ENCODE measurements around the gene FCRL1.

The FCRL1 gene, protein sequence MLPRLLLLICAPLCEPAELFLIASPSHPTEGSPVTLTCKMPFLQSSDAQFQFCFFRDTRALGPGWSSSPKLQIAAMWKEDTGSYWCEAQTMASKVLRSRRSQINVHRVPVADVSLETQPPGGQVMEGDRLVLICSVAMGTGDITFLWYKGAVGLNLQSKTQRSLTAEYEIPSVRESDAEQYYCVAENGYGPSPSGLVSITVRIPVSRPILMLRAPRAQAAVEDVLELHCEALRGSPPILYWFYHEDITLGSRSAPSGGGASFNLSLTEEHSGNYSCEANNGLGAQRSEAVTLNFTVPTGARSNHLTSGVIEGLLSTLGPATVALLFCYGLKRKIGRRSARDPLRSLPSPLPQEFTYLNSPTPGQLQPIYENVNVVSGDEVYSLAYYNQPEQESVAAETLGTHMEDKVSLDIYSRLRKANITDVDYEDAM

DNA sequence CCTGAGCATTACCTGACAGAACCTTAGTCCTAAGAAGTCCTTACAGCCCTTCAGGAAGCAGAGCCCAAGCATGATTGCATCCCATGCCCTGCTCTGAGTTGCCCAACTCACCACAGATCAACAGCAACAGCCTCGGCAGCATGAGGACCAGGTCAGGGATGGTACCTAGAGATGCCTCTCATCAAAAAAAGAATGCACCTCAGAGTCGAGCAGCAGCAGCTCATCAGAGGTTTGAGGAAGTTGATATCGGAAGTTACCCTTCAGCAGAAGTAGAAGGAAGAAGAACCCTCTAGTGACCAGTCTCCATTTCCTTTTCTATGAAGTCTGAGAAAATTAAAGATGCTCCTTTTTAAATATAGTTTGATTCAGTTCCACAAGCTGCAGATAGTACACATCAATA, at the start of gene FCRL1:
Gene FCRL1, minus strand, starts transcription at position 225 of the 400 bp plus-strand sequence. Its CDS starts 83 bp downstream, at position 142.
- DNase-seq, result no peak

DNA sequence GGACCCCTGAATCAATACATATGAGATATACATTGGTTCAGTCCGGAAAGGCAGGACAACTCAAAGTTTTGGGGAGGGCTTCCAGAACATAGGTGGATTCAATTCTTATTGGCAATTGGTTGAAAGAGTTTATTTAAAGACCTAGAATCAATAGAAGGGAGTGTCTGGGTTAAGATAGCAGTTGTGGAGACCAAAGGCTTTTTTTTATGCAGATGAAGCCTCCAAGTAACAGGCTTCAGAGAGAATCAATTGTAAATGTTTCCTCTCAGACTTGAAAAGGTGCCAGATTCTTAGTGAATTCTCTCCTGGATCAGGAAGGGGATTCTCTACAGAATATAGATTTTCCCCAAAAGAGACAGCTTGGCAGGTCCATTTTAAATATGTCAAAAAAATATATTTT, 48.7 kb upstream of the FCRL1 start:
- no peak for DNase-seq

DNA sequence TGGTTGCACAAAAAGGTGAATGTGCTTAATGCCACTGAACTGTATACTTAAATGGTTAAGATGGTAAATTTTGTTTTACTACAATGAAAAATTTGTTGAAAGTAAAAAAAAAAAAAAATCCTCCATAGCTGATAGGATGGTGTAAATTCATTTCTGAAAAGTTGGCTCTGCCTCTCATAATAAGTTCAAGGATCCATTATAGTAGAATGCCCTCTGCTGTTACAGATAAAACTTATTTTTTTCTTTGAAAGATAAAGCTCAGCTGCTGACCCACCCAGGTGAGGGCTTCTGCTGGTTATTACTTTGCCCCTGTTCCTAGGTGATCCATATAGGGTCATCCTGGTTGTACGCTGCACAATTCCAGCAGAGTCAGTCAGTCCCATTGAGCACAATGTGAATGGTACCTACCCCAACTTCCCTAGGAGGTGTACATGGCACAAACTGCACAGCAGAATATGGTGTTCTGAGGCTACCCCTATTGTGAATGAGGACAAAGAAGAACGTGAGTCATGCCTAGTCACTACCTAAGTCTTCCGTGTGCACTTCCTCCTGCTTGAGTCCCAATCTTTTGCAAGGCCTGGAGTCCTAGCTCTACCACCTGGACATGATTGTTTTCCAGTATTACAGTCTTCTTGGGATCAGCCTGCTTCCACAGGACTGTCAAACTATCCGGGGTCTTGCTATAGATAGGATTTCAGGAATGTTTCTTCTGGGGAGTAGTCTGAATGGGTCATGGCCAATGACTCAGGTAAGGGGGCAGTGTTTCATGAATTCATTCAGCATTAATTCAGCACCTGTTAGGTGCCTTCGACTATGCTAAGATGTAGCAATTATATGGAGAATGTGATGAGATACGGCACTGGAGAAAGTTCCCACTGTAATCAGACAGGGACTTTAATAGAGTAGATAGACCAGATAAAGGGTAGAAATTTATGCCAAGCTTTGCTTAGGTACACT, 42.5 kb upstream of the FCRL1 start:
- DNase-seq, result no peak

DNA sequence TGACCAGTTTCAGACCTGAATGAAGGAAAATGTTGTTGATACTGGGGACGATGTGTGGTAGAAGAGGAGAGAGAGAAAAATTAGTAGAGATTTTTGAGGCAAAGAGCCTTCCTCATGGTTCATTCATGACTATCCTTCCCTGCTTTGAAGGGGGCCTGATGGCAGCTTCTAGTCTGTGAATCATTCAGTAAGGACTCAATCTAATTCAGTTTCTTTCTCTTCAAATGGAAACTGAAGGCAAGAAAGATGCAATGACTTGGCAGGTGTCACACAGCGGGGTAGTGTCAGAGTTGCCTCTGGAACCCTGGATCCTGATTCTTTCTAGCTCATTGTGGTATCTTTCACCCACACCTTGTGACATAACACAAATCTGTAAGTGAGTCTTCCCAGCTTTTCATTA, 36.6 kb upstream of the FCRL1 start:
- no peak for DNase-seq

DNA sequence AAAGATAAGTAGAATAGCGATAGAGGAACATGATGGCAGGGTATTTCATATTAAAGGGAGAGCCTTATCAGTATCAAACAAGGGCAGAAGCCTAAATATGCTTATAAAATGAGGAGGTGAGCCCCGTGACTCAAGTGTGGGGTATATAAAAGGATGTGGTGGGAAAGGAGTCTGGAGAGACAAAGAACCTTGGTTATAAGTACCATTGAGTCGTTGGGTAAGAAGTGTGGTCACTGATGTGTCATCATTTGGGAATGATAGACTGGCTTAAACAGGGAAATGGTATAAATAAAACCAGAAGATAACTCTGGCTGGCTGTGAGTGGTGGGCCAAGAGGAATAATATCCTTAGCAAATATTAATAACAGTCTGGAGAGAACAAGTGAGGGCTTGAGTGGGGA, 32.6 kb upstream of the FCRL1 start:
- DNase-seq, result no peak

DNA sequence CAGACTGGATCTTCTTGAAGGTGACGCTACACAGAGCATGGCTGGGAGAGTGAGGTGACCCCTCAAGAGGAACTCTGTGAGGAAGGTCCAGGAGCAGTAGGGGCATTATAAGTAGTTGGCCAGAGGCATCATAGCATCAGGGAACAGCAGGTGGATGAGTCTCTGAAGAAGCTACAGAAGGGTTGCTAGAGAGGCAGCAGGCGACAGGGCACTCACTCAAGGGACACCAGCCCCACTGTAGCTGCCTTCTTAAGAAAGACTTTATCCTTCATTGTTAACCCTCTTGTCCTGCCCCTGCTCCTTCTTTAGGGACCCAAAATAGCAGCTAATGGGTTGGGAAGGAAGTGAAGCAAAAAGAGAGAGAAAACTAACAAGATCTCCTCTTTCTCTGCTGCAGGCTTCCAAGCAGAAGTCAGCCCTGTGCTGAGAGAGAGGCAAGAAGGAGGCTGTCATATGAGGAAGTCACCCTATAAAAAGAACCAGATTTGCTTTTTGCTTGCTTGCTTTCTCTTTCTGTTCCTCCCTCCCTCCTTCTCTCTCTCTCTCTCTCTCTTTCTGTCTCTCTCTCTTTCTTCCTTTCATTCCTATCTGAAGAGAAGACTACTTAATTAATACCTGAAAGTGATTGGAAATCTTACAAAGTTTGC, 29.4 kb upstream of the FCRL1 start:
- DNase-seq, result no peak

DNA sequence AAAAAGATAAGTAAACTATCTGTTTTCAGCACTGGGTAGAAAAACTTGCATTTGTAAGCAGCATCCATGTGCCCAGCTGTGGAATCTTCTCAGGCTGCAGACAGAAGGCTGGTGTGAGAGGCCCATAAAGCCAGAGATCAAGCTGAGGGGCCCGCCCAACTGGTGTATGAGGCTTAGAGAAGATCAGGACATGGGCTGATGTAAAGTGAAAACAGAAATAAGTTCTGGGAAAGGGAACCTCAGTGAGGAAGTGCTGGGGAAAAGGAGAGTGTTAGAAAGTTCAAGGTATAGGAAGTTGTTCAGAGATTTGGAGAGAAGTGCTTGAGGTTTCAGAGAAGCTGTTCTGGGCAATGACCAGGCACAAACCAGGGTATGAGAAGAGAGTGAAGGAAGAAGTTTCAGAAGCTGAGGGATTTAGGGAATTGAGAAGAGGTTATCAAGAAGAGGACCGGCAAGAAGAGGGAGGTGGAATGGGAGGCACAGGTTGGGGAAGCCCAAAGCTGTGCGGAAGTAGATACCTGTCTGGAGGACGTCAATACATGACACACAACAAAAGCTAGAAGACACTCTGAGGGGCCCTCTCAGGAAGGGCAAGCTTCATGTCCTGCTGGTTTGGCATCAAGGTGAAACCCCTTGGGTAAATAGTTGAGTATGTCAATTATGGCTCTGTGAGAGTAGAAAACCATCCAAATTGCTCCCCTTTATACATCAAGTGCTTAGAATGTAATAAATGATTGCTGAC, 24.3 kb upstream of the FCRL1 start:
- DNase-seq, result no peak

DNA sequence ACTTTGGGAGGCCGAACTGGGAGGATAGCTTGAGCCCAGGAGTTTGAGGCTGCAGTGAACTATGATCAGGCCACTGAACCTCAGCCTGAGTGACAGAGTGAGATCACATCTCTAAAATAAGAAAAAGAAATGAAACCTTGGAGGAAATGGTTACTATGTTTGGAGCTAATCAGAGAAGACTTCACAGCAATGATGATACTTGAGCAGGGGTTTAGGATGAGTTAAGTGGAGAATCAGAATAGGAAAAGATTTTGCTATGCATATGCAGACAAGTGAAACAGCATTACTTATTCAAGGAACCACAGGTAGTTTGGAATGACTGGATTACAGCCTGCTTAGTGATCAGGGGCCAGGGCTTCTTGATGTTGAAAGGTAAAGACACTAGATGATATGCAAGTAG, 23.0 kb upstream of the FCRL1 start:
- DNase-seq, result no peak

DNA sequence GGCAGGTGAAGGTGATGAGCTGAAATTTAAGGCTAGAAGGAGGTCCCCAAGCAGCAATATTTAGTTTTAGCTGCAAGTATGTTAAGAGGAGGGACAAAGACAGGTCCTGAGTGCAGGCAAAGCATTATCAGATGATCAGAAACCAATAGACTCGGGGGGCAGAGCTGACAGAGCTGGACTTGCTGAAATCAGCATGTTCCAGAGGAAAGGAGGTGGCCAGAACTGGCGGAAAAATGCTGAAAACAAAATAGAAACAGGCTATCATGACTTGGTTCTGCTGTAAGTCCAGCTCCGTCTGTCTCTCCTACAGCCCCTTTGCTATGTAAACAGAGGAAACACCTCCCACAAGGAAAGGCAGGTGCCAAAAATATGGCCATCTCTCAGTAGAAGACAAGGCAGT, 21.8 kb upstream of the FCRL1 start, which contains the start of gene CD5L:
Gene CD5L, minus strand, starts transcription at position 101 of the 400 bp plus-strand sequence. CDS start 107 bp downstream, outside the sequence.
- no peak for DNase-seq

DNA sequence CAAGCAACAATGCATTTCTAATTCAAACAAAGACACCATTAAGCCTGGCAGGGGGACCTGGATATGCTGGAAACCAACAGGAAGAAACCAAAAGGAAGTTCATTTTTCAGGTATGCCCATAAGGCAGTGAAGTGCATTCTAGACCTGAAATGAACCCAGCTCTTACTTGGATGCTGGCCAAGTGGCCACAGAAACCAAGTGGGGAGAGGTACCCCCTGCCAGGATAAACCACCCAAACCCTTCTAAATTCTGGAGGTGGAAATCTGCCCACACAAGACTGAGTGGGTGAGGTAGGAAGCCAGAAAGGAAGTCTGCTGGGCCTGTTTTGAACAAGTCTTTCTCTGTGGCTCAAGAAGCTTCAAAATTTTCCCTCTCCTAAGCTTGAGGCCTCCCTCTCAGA, 19.0 kb upstream of the FCRL1 start:
- no peak for DNase-seq

DNA sequence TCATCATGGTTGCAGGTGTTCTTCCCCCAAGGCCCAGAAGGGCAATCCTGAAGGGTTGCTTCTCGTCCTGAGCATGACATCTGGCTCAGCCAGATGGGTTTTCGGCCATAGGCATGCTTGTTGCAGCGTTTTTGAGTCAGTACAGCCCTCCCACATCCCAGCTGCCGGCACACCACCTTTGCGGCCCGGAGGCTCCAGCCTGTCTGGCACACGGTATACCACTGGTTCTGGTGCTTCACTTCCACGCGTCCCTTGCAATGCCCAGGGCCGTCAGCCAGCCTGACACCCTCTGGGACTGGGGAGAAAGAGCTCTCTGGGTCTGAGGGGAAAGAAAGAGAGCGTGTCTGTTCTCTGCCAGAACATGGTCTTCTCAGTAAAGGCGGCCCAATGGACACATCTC, 14.5 kb upstream of the FCRL1 start:
- DNase-seq, result no peak

DNA sequence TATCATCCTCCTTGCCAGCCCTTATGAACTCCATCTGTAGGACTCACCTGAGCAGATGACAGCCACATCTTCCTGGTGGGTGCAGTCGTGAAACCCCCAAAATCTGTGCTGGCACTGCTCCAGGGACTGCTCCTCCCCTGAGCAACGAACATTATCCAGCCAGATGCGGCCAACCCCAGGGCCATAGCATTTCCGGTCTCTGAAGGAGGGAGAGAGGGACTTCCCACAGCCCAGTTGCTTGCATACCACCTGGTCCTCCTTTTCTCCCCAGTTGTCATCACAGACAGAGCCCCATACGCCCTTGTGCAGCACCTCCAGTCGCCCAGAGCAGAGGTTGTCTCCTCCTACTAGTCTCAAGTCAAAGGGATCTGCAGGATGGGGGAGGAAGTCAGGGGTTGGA, 13.2 kb upstream of the FCRL1 start:
- DNase-seq, result no peak

DNA sequence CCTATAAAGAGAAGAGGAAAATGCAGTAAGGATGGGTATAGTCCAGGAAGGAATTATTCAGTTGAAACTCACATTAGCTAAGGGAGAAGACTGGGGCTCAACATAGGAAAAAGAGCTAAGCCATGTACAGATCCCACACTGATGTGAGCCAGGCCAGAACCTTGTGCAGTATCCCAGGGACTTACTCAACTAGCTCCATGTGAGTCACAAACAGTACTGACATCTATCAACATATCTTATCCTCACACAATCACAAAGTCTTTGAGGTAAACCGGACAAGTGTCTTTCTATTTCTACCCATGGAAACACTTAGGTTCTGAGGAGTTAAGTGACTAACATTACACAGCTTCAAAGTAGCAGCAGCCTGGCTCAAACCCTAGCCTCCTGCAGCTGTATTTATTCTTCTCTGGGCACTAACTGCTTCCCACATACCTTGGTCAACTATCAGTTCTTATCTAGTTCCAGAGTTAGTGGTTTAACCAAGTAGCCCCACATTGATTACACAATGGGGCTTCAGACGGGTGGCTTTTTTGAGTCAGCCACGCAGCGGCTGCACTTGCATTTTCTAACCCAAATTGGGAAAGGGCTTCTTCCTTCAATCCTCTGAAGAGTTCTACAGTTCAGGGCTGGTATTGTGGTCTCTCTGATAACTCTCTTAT, 12.2 kb upstream of the FCRL1 start:
- DNase-seq, result no peak

DNA sequence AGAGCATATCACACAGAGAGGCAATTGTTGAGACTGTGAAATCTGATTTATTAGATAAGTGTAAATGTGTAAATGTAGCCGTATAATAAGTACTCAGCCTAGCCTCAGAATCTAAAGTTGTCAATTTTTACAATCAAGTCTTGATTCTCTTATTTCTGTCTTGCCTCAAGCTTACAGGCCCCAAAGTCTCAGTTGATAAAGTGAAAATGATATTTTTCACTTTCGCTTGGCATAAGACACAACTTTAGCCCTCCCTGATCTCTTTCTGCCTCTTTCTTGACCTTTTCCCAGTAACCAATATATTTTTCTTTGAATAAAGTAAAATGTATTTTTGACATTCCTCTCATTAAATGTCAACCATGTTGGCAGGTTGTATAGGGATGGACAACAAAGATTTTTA, 11.0 kb upstream of the FCRL1 start:
- DNase-seq, result no peak

DNA sequence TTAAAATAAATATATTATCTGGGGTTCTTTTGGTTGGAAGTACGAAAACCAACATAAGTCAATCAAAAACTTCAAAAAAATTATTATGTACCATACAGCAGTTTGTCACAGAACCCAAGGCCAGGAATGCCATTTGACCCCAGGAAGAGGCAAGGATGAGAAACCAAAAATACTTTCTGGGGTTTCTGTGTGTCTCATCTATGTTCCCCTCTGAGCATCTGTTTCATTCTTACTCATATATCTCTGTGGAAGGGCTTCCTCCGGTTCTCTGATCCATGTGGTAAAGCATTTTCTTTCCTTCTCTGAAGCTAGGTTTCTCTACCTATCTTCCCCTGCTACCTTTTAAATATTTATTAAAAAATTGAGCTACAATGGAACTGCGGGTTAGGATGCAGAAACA, 9.8 kb upstream of the FCRL1 start:
- no peak for DNase-seq

DNA sequence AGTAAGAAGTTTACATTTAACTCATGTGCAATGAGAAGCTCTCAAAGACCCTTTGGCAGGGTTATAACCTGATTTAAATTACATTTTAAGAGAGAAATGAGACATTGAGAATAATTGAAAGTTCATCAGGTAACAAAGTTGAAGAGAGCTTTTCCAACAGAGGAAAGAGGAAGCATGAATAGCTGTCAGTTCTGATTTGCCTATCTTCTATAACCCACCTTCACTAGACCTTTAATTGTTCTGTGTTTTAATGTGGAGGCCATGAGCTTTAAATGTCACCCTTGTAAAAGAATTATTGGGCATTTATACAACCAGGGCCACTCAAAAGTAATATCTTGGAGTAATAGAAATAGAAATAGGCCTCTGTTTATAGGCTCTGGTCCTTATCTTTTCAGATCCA, 9.3 kb upstream of the FCRL1 start:
- no peak for DNase-seq

DNA sequence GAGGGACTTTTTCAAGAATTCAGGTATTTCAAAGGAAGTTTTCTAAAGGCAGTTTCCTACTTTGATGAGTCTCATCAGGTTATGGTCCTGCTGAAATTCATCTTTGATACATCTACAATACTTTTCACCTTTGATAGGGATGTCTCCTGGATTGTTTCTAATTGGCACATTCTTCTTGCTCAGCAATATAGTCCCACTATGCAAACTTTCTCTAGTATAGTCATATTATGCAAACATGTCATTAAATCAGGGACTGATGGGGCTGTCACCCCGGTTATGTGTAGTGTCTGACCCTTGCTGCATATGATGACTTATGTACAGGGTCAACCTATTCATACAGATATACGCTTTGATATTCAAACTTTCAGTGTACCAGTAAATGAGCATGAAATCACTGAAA, 379 bp upstream of the FCRL1 start:
- DNase-seq, result no peak

DNA sequence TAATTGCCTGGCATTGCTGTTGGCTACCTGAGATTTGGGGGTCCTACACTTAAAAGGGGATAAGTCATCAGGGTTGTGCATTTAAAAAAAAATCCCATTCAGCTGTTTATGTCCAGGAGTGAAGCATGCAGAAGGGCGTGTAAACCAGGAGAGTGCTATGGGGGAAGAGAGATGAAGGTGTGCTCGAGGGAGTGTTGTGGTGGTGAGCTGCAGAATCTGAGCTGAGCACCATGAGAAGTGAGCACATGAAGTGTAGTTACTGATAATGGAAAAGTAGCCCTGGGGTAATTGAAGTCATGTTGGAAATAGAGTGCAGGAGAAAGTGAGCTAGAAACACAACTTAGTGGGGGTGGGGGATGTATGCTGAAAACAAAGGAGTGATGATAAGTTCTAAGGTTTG, 705 bp downstream of the FCRL1 start:
- DNase-seq, result no peak

DNA sequence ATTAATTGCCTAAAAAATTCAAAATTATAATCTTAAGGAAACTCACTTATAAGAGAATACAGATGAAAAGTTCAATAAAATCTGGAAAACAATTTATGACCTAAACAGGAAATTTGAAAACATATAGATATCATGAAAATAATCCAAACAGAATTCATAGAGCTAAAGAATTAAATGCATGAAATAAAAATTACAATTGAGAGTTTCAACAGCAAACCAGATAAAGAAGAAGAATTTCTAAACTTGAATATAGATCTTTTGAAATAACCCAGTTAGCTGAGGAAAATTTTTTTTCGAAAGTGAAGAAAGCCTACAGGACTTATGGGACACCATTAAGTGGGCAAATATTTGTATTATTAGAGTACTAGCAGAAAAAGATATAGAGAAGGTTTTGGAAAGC, 6.7 kb downstream of the FCRL1 start:
- no peak for DNase-seq

DNA sequence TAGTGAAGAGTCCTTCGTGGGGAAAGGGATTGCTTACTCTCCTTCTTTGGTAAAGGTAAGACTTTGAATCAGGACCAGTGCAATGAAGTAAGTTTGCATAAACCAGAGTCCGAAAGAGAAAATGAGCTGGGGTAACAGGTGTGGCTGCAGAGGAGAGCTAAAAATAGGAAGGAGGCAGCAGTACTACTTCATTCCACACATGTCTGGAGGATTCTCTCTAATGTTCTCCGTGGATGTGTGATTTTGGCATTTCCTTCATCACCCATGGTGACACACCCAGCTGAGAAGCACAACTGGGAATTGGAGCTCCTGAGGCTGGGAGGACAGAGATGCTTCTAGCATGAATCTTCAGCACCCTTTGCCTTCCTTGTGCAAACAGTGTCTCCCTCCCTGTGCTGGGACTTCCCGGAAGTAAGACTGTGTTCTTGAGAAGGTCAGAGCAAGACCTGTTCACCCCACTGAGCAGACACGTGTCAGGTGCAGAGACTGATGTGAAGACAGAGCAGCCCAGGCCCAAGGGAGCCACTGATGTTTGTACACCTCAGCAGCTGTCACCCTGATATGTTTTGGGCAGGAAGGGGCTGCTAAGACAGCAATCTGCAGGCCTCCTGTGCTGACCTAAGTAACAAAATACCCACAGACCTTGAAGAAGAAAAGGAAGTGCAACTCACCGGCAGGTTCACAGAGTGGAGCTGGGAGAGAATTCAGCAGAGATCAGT, 13.3 kb downstream of the FCRL1 start:
- no peak for DNase-seq

DNA sequence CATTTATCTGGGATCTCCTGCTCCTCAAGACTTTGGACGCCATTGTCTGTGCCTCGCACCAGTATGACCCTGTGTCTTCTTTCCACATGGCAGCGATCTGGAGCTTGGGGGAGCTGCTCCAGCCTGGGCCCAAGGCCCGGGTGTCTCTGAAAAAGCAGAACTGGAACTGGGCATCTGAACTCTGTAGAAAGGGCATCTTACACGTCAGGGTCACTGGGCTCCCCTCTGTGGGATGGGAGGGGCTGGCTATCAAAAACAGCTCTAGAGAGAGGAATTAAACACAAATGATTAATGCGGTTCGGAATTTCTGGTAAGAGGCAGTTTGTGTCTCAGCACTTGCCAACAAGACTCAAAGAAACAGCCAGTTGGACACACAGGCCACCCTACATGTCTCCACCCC, 16.1 kb downstream of the FCRL1 start:
- no peak for DNase-seq
